NCI-H345 (cell line): Measurements from ENCODE around the gene ATAD2B.
A peak's percentile ranks its signal among the peaks of the same experiment; 100 is the strongest.
"Not testable (repeated sequence)": the region's sequence is repeated elsewhere in the genome, so short reads cannot be mapped to it uniquely, and the experiment has no call there.

Experiments
- DNase-seq: peaks from one replicate; lab custom pipeline; 2025; lab: John Stamatoyannopoulos, UW

Gene ATAD2B

GRCh38 chr2:23789012-23789411, 137.9 kb downstream of the ATAD2B start:
- no peak for DNase-seq

DNA sequence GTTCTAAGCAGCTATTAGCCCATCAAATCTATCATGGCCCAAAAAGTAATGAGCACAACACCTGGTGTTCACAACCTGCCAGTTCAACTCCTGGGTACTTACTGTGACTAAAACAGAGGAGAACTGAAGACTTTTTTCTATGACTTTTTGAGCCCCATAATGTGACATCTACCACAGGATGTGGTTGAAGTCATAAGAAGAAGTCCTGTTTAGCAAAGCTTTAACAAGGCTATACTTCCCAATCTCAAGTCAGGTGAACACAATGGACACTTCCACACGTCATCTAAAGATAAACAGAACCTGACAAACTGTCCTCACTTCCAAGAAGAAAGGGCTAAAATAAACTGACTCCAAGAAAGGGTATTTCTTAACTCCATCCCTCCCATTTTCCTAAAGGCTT, 138.8 kb downstream of the ATAD2B start:
- DNase-seq = no peak

- no peak for DNase-seq
Measured at GRCh38 chr2:23784971-23785370, 142.0 kb downstream of the ATAD2B start.

DNA sequence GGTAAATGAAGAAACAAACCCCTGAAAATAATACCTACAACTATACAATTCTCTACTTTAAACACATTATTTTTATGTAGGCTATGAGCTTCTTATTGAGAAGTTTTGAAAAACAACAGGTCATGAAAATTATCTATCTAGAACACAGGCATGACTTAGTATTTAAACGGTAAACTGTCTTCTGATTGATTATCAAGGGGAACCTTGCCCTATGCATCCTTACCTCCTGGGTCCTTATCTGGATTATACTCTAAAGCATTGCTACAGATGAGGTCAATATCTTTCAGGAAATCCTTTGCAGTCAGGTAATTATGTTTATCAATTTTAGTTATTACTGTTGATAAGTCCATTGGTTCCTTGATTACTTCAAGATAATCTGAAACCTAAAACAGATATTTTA, 144.3 kb downstream of the ATAD2B start:
- DNase-seq = no peak

GRCh38 chr2:23782126-23782525, 144.8 kb downstream of the ATAD2B start:
- DNase-seq = no peak

GRCh38 chr2:23780465-23780864, 146.5 kb downstream of the ATAD2B start:
- DNase-seq = not testable (repeated sequence)

DNA sequence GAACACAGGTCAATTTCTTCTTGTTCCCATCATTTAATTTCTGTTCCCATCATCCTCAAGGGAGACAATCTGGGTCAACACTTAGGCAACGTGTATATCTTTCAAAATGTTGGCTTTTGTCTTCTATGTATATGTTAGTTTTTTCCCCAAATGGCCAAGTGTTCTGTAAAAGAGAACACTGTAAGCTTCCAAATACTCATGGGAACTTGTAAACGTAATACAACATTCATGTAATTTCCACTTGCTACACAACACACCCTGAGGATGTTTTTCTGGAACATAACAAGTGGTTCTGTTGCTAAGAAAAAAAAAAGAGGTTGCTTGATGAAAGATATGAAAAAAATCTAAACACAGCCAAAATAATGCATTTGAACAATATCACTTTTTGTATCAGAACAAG, 149.1 kb downstream of the ATAD2B start:
- no peak for DNase-seq

DNA sequence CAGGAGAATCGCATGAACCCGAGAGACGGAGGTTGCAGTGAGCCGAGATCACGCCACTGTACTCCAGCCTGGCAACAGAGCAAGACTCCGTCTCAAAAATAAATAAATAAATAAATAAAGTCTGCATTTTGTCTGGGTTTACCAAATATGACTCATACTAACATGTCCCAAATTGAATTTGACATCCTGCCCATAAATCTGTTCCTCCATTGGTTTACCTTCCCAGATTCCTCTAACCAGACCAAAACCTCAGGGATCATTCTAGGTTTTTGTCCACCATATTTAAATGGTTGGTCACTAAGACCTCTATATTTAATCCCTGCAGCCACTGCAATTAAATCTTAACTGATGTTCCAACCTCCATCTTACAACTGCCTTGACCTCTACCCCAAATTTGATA, 150.9 kb downstream of the ATAD2B start:
- no peak for DNase-seq

GRCh38 chr2:23772684-23773083, 154.2 kb downstream of the ATAD2B start:
- DNase-seq = no peak

- no peak for DNase-seq
Measured at GRCh38 chr2:23772056-23772455, 154.9 kb downstream of the ATAD2B start.

DNA sequence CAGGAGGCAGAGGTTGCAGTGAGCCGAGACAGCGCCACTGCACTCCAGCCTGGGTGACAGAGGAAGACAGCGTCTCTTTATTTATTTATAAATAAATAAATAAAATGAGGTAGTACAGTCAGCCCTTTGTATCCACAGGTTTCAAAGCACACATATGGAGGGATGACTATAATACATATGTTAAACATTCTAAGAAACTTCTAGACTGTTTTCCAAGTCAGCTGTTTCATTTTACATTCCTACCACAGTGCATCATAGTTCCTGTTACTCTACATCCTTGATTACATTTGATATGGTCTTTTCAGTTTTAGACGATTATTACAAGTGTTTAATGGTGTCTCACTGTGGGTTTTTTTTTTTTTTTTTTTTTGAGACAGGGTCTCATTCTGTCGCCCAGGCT, 157.6 kb downstream of the ATAD2B start:
- DNase-seq = no peak

- no peak for DNase-seq
Measured at GRCh38 chr2:23767876-23768621, 158.9 kb downstream of the ATAD2B start.

DNA sequence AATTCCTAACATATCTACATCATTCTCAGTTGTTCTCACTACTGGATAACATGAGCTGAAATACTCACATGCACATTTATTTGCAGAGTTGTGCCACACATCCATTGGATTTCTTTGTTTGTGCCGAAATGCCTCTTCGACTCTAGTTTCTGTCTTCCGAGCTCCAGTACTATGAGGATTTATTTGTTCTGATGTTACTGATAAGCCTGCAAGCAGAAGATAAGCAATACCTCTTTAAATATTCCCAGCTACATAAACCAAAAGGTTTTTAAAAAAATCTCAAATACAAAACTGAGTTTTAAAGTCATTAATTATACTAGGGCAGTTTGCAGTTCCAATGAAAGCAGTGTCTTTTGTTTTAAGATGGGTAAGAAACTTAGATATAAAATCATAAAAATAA, 164.8 kb downstream of the ATAD2B start:
- DNase-seq = no peak

DNA sequence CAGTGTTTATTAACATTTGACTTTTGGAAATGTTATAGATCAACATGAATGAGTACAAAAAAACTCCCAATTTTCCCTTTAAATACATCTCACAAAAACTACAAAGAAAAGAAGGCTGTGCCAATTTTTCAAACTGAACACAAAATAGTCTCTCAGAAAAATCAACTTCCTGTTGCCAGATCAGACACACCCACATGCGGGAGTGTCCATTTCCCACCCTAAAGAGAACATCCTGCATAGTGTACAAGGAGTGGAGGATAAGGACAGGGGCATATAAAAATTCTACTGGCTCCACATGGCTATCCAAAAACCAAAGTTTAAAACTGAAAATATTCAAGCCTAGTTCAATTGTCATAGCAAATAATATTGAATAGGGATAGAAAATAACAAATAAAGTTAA, 165.3 kb downstream of the ATAD2B start:
- DNase-seq = no peak

- peak; percentile 18 for DNase-seq
Measured at GRCh38 chr2:23760736-23761135, 166.2 kb downstream of the ATAD2B start.

DNA sequence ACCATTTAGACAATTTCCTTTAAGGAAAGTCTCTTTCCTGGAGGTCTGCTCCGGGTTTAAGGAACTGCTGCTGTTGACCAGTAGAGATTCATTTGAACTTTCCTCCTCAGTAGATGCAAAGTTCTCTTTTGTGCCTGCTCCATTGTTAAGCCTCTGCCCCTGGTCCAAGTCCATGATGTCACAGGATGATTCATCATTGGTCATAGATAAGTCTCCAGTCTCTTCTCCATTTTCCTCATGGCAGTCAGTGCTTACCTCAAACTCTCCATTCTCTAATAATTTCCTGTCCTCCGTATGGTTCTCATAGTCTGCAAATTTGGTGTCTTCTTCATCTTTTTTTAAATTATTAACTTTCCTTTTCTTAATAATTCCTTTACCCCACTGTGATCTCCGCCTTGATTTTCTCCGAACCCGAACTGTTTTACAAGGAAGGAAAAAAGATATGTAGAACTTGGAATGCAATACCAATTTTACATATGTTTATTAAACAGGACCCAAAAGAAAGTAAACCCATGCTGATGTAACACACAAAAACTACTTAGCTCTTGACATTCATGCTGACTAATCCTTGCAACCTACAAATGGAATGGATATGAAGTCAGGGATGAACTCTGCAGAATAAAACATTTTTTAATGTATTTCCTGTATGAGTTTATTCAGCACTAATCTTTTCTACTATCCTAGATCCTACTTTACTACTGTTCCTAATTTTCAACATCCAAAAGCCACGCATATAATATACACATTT, 169.1 kb downstream of the ATAD2B start:
- no peak for DNase-seq

- no peak for DNase-seq
Measured at GRCh38 chr2:23756593-23757292, 170.2 kb downstream of the ATAD2B start.

GRCh38 chr2:23754970-23755369, 172.0 kb downstream of the ATAD2B start:
- DNase-seq = no peak

- DNase-seq = no peak
Measured at GRCh38 chr2:23753291-23754010, 173.5 kb downstream of the ATAD2B start.

DNA sequence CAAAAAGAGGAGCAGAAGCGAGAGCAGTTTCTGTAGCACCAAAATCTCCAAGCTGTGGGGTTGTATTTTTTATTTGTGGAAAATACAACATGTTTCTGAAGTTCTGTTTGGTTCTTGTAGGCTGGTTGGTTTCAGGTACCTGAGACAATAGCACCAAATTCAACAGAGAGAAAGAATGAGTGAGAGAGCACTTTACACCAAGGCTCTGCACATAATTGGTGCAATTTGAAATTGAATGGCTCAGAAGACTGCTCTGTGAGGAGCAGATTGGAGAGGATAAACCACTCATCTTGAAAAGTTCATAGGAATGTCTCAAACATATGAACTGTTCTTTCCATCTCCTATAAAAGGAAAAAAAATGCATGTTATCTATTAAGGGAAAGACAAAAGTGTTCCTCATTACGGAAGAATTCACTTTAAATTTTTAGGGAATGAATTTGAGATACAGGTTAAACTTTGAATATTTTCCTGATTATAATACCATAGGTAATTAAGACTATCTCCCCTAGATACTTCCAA, 175.1 kb downstream of the ATAD2B start:
- no peak for DNase-seq

DNA sequence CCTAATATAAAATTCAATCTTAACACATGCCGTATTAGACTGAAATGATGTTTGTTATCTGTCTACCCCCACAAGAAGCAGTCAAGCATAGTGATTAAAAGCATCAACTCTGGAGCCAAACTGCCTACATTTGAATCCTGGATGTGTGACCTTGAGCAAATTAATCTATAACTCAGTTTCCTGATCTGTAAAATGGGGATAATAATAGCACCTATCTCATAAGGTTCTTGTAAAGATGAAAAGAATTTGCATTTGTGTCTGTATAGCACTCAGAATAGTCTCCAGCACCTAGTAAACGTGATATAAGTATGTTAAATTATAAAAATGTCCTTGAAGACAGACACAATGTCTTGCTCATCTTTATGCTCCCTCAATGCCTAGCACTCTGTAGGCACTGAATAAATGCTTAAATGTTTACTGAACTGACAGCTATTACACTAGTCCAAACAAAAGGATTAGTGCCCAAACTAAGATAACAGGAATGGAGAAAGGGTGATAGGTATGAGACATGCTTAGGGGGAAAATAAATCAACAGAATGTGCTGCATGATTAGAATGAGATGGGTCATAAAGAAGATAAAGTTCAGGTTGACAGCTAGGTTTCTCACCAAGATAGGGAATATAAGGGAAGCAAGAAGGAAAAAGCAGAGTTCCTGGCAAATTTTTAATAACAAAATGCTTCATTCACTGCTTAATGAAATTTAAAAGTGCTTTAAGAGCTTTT, 180.6 kb downstream of the ATAD2B start:
- DNase-seq = no peak
